GM23338 (cell line): ENCODE results near the gene UBE2I. TPM values are rescaled to one million over a fixed set of nuclear protein-coding genes. Genes with fewer than 3 reads are reported as not detected.

ENCODE experiments used
- ATAC-seq: fragments of 200-7000 bp; cut with Tn5 transposase; 3 replicates; pipeline ENCODE4 v1.9.1; 2020
- DNase-seq: peaks from one replicate; pipeline ENCODE4 v3.0.0-alpha.2; 2015; ENCODE audit warnings: low spot score
- H2AFZ ChIP-seq: fragments of 200-600 bp; sonication (generic); 2 replicates; pipeline ENCODE4 v1.8.0; 2016; ENCODE audit warnings: antibody characterized with exemption, mild to moderate bottlenecking, moderate library complexity
- H3F3A ChIP-seq: fragments of 200-600 bp; sonication (generic); replicated peaks from 2 replicates; pipeline ENCODE4 v1.8.0; 2017; ENCODE audit warnings: antibody characterized with exemption, mixed run types, low read depth
- H3K27ac ChIP-seq: fragments of 200-600 bp; sonication (generic); 2 replicates; pipeline ENCODE4 v1.6.1; 2016; ENCODE audit warnings: low read depth
- H3K27me3 ChIP-seq: fragments of 200-600 bp; sonication (generic); 2 replicates; pipeline ENCODE4 v1.8.0; 2016; ENCODE audit warnings: mild to moderate bottlenecking, mixed run types, moderate library complexity; ENCODE audit not compliant: insufficient read depth
- H3K36me3 ChIP-seq: fragments of 200-600 bp; sonication (generic); 2 replicates; pipeline ENCODE4 v1.8.0; 2016; ENCODE audit warnings: mild to moderate bottlenecking; ENCODE audit not compliant: insufficient read depth
- H3K4me1 ChIP-seq: fragments of 200-600 bp; sonication (generic); 2 replicates; pipeline ENCODE4 v1.8.0; 2016; ENCODE audit warnings: mild to moderate bottlenecking, moderate library complexity; ENCODE audit not compliant: insufficient read depth
- H3K4me2 ChIP-seq: fragments of 200-600 bp; sonication (generic); 2 replicates; pipeline ENCODE4 v1.7.1; 2017; ENCODE audit warnings: mixed run types
- H3K4me3 ChIP-seq: fragments of 200-600 bp; sonication (generic); 2 replicates; pipeline ENCODE4 v1.6.1; 2016; ENCODE audit warnings: mixed run types
- H3K79me2 ChIP-seq: fragments of 200-600 bp; sonication (generic); replicated peaks from 2 replicates; pipeline ENCODE4 v1.8.0; 2017; ENCODE audit warnings: mild to moderate bottlenecking; ENCODE audit not compliant: insufficient read depth
- H3K9me2 ChIP-seq: fragments of 200-600 bp; sonication (generic); 2 replicates; pipeline ENCODE4 v1.8.0; 2017; ENCODE audit not compliant: insufficient read depth
- H4K20me1 ChIP-seq: fragments of 200-600 bp; sonication (generic); replicated peaks from 2 replicates; pipeline ENCODE4 v1.8.0; 2017; ENCODE audit warnings: mild to moderate bottlenecking; ENCODE audit not compliant: insufficient read depth
- H3K27ac Mint-ChIP-seq: 2 replicates; pipeline ENCODE4 v1.8.0; 2020; ENCODE audit warnings: inconsistent platforms, mild to moderate bottlenecking, moderate library complexity, mixed read lengths
- H3K27me3 Mint-ChIP-seq: 3 replicates; pipeline ENCODE4 v1.8.0; 2022; ENCODE audit warnings: low read depth, mild to moderate bottlenecking, moderate library complexity, mixed read lengths, inconsistent platforms; ENCODE audit not compliant: insufficient read depth, poor library complexity
- H3K36me3 Mint-ChIP-seq: 3 replicates; pipeline ENCODE4 v1.8.0; 2021; ENCODE audit warnings: low read depth, mild to moderate bottlenecking, inconsistent platforms, moderate library complexity, mixed read lengths
- H3K4me1 Mint-ChIP-seq: 3 replicates; pipeline ENCODE4 v1.8.0; 2020; ENCODE audit warnings: mild to moderate bottlenecking, inconsistent platforms, mixed read lengths
- H3K4me3 Mint-ChIP-seq: 3 replicates; pipeline ENCODE4 v1.8.0; 2021; ENCODE audit warnings: moderate library complexity, mild to moderate bottlenecking, inconsistent platforms, mixed read lengths
- H3K9me3 Mint-ChIP-seq: 3 replicates; pipeline ENCODE4 v1.8.0; 2020; ENCODE audit warnings: moderate library complexity, mild to moderate bottlenecking, inconsistent platforms, mixed read lengths
- CREB1 ChIP-seq: fragments of 250-450 bp; sonication (Bioruptor Pico); IDR thresholded peaks from 2 replicates; pipeline ENCODE4 v1.5.0; 2020; ENCODE audit warnings: low read depth, mild to moderate bottlenecking, moderate library complexity
- CTCF ChIP-seq, 2 experiments: fragments of 200-600 bp in 1 of 2; sonication (generic) in 1 of 2; conservative IDR thresholded peaks; 2 replicates each; pipeline versions ENCODE4 v1.5.1 to v1.6.1; 2016 to 2017; ENCODE audit warnings: antibody characterized with exemption in 2 of 2, low read depth in 2 of 2, mild to moderate bottlenecking in 2 of 2, moderate library complexity in 1 of 2
- EZH2 ChIP-seq: fragments of 200-600 bp; sonication (generic); IDR thresholded peaks from one replicate; pipeline ENCODE4 v1.8.0; 2017; ENCODE audit warnings: antibody characterized with exemption, mild to moderate bottlenecking, low read depth; ENCODE audit not compliant: unreplicated experiment
- EZH2phosphoT487 ChIP-seq: fragments of 200-600 bp; sonication (generic); IDR thresholded peaks from one replicate; pipeline ENCODE4 v1.8.1; 2018; ENCODE audit warnings: antibody characterized with exemption; ENCODE audit not compliant: unreplicated experiment
- JUNB ChIP-seq: IDR thresholded peaks from one replicate; pipeline ENCODE4 v1.6.1; 2016; ENCODE audit warnings: antibody characterized with exemption; ENCODE audit not compliant: unreplicated experiment
- NANOG ChIP-seq: IDR thresholded peaks from 2 replicates; pipeline ENCODE4 v1.6.1; 2016; ENCODE audit warnings: antibody characterized with exemption, borderline replicate concordance
- POLR2AphosphoS5 ChIP-seq: IDR thresholded peaks from 2 replicates; pipeline ENCODE4 v1.6.1; 2016; ENCODE audit warnings: antibody characterized with exemption, low read depth
- ZNF114 ChIP-seq: fragments of 250-450 bp; sonication (Bioruptor Pico); IDR thresholded peaks from 2 replicates; pipeline ENCODE4 v1.5.0; 2020; ENCODE audit warnings: mild to moderate bottlenecking, moderate library complexity
- ZNF331 ChIP-seq: fragments of 250-450 bp; sonication (Bioruptor Pico); IDR thresholded peaks from 2 replicates; pipeline ENCODE4 v1.5.0; 2020; ENCODE audit warnings: low read depth, mild to moderate bottlenecking, moderate library complexity
- polyA plus RNA-seq: library from polyadenylated mRNA; unstranded; fragments of >200 nt; fragmentation: Nextera tagmentation; extraction: Ambion mirVana; gene quantifications from 2 replicates; pipeline ENCODE4 v1.2.1, GENCODE V29; 2016
- total RNA-seq: library from RNA; depleted of rRNA; stranded (reverse); fragments of >200 nt; shearing (Covaris generic); gene quantifications from 2 replicates; pipeline ENCODE4 v1.2.3, GENCODE V29; 2014
- TF ChIP-seq, protein P1 (sequence below): IDR thresholded peaks from one replicate; pipeline ENCODE4 v1.6.1; 2018; ENCODE audit warnings: antibody characterized with exemption; ENCODE audit not compliant: unreplicated experiment
- TF ChIP-seq, protein P2 (sequence below): IDR thresholded peaks from 2 replicates; pipeline ENCODE4 v1.6.1; 2016; ENCODE audit warnings: antibody characterized with exemption

The UBE2I gene
- total and polyA plus RNA-seq, 2 experiments from 2014 or later = 116 to 220 TPM

GRCh38 chr16:1374418-1375297 lies 65.2 kb downstream of the UBE2I start:
- no peak for DNase-seq
- no peaks in the 10 kb centered on the region for H3K36me3 ChIP-seq
- peaks cover 11% of the 10 kb centered on the region for H3K4me1 Mint-ChIP-seq
- no peaks in the 10 kb centered on the region for H3K27me3 ChIP-seq
- peaks cover 6% of the 10 kb centered on the region for H4K20me1 ChIP-seq
- TF ChIP-seq JUNB (no peak), CTCF (conservative IDR thresholded peaks at IDR 0.05; ENCODE audit: low read depth in 2 of 2) (no peak), ZNF331 (CRISPR knock-in tag) (no peak), CREB1 (CRISPR knock-in tag) (no peak), EZH2 (no peak), NANOG (no peak), ZNF114 (CRISPR knock-in tag) (no peak), POLR2AphosphoS5 (no peak), EZH2phosphoT487 (no peak)
- TF ChIP-seq, protein P1, sequence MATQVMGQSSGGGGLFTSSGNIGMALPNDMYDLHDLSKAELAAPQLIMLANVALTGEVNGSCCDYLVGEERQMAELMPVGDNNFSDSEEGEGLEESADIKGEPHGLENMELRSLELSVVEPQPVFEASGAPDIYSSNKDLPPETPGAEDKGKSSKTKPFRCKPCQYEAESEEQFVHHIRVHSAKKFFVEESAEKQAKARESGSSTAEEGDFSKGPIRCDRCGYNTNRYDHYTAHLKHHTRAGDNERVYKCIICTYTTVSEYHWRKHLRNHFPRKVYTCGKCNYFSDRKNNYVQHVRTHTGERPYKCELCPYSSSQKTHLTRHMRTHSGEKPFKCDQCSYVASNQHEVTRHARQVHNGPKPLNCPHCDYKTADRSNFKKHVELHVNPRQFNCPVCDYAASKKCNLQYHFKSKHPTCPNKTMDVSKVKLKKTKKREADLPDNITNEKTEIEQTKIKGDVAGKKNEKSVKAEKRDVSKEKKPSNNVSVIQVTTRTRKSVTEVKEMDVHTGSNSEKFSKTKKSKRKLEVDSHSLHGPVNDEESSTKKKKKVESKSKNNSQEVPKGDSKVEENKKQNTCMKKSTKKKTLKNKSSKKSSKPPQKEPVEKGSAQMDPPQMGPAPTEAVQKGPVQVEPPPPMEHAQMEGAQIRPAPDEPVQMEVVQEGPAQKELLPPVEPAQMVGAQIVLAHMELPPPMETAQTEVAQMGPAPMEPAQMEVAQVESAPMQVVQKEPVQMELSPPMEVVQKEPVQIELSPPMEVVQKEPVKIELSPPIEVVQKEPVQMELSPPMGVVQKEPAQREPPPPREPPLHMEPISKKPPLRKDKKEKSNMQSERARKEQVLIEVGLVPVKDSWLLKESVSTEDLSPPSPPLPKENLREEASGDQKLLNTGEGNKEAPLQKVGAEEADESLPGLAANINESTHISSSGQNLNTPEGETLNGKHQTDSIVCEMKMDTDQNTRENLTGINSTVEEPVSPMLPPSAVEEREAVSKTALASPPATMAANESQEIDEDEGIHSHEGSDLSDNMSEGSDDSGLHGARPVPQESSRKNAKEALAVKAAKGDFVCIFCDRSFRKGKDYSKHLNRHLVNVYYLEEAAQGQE = no peak
- TF ChIP-seq, protein P2, sequence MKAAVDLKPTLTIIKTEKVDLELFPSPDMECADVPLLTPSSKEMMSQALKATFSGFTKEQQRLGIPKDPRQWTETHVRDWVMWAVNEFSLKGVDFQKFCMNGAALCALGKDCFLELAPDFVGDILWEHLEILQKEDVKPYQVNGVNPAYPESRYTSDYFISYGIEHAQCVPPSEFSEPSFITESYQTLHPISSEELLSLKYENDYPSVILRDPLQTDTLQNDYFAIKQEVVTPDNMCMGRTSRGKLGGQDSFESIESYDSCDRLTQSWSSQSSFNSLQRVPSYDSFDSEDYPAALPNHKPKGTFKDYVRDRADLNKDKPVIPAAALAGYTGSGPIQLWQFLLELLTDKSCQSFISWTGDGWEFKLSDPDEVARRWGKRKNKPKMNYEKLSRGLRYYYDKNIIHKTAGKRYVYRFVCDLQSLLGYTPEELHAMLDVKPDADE = no peak
- peaks cover 10% of the 10 kb centered on the region for H3K27me3 Mint-ChIP-seq
- H3K27ac ChIP-seq = 0 out of 2 replicates have a peak overlapping the region, but pooled peaks have one; percentile 26
- no peak overlapping the region for H3K4me3 Mint-ChIP-seq
- no peak overlapping the region for H2AFZ ChIP-seq
- H3K4me2 ChIP-seq = no peak overlapping the region
- H3K9me2 ChIP-seq = no peaks in the 10 kb centered on the region
- H3F3A ChIP-seq = no peaks in the 10 kb centered on the region
- no peak overlapping the region for H3K27ac Mint-ChIP-seq
- H3K9me3 Mint-ChIP-seq = no peaks in the 10 kb centered on the region
- ATAC-seq = no peak
- peaks cover 12% of the 10 kb centered on the region for H3K4me1 ChIP-seq
- peaks cover 25% of the 10 kb centered on the region for H3K79me2 ChIP-seq
- H3K4me3 ChIP-seq = no peak overlapping the region
- H3K36me3 Mint-ChIP-seq = peaks cover 10% of the 10 kb centered on the region; the same call in 1 of the 3 replicates
